H1 (cell line): Measurements from ENCODE around the gene TLL1. TPM values are rescaled to one million over a fixed set of nuclear protein-coding genes. Genes with fewer than 3 reads are reported as not detected.

Experiments used
- CTCF ChIA-PET: fragments of 300-600 bp; sonication (Branson Sonifier 250); formaldehyde crosslinking; loops from one replicate; lab custom pipeline; 2021; ENCODE audit not compliant: partially characterized antibody; lab: Charles Lee
- POLR2A ChIA-PET: fragments of 300-600 bp; sonication (Branson Sonifier 250); formaldehyde crosslinking; loops from one replicate; lab custom pipeline; 2021; ENCODE audit warnings: inconsistent platforms; ENCODE audit not compliant: partially characterized antibody; lab: Charles Lee
- DNase-seq, 2 experiments: peaks; one replicate each; pipeline versions ENCODE4 v3.0.0 to v3.0.0-alpha.2; 2010 to 2022; ENCODE audit warnings: low spot score in 2 of 2, low read depth in 1 of 2, mixed read lengths in 1 of 2
- FAIRE-seq: peaks from 2 replicates; lab custom pipeline; 2011; peaks lifted over from hg19 to GRCh38; lab: Jason Lieb, UNC
- H2AFZ ChIP-seq: 2 replicates; pipeline ENCODE4 v1.8.1; 2012; ENCODE audit warnings: low read length, inconsistent platforms
- H2AK5ac ChIP-seq: 2 replicates; pipeline ENCODE4 v1.6.1; 2013; ENCODE audit warnings: low read depth, low read length
- H2BK120ac ChIP-seq: replicated peaks from 2 replicates; pipeline ENCODE3; 2013; ENCODE audit warnings: low read depth, low read length, inconsistent platforms
- H2BK12ac ChIP-seq: 2 replicates; pipeline ENCODE4 v1.6.1; 2013; ENCODE audit warnings: low read depth, low read length
- H2BK15ac ChIP-seq: 2 replicates; pipeline ENCODE4 v1.6.1; 2013; ENCODE audit warnings: low read length
- H2BK20ac ChIP-seq: 2 replicates; pipeline ENCODE4 v1.6.1; 2013; ENCODE audit warnings: low read length
- H2BK5ac ChIP-seq: 2 replicates; pipeline ENCODE4 v1.6.1; 2013; ENCODE audit warnings: low read depth, low read length
- H3K14ac ChIP-seq: 2 replicates; pipeline ENCODE4 v1.6.1; 2013; ENCODE audit warnings: inconsistent platforms; ENCODE audit not compliant: insufficient read length
- H3K18ac ChIP-seq: 2 replicates; pipeline ENCODE4 v1.6.1; 2013; ENCODE audit warnings: low read length; ENCODE audit errors: extremely low read depth
- H3K23ac ChIP-seq: 2 replicates; pipeline ENCODE4 v1.6.1; 2013; ENCODE audit warnings: inconsistent platforms; ENCODE audit not compliant: insufficient read length
- H3K23me2 ChIP-seq: 2 replicates; pipeline ENCODE4 v1.6.1; 2013; ENCODE audit warnings: low read depth, low read length
- H3K27ac ChIP-seq: 2 replicates; pipeline ENCODE4 v1.6.1; 2011; ENCODE audit warnings: low read depth, low read length, inconsistent platforms
- H3K27me3 ChIP-seq, 4 experiments: replicated peaks in 1 of 4; 1 replicate in 1 of 4; 2 replicates in 3 of 4; pipeline versions ENCODE4 v1.6.1 to v1.8.1; 2011 to 2013; ENCODE audit warnings: low read length in 3 of 4, mild to moderate bottlenecking in 3 of 4, inconsistent platforms in 2 of 4, mixed read lengths in 2 of 4, moderate library complexity in 1 of 4; ENCODE audit not compliant: control insufficient read depth in 3 of 4, insufficient read depth in 3 of 4; ENCODE audit errors: extremely low read depth in 1 of 4
- H3K36me3 ChIP-seq, 4 experiments: 2 replicates each; pipeline versions ENCODE4 v1.6.1 to v1.8.1; 2011 to 2013; ENCODE audit warnings: mild to moderate bottlenecking in 4 of 4, low read length in 3 of 4, moderate library complexity in 2 of 4, control low read depth in 1 of 4, inconsistent platforms in 1 of 4; ENCODE audit not compliant: insufficient read depth in 4 of 4, control insufficient read depth in 2 of 4
- H3K4ac ChIP-seq: replicated peaks from 2 replicates; pipeline ENCODE3; 2013; ENCODE audit warnings: low read length, low read depth, mixed read lengths, inconsistent platforms; ENCODE audit not compliant: insufficient read length
- H3K4me1 ChIP-seq, 4 experiments: replicated peaks in 1 of 4; 1 replicate in 1 of 4; 2 replicates in 3 of 4; pipeline versions ENCODE4 v1.6.1 to v1.8.1; 2011 to 2013; ENCODE audit warnings: low read length in 3 of 4, inconsistent platforms in 2 of 4, mixed read lengths in 1 of 4; ENCODE audit not compliant: insufficient read depth in 4 of 4, control insufficient read depth in 3 of 4
- H3K4me2 ChIP-seq, 2 experiments: 2 replicates each; pipeline versions ENCODE4 v1.6.1 to v1.8.1; 2011 to 2013; ENCODE audit warnings: low read depth in 2 of 2, low read length in 2 of 2, control low read depth in 1 of 2, inconsistent platforms in 1 of 2, mild to moderate bottlenecking in 1 of 2; ENCODE audit not compliant: insufficient read depth in 1 of 2
- H3K4me3 ChIP-seq, 4 experiments: fragments of 200-600, 300-600 bp in 1 of 4; sonication (generic), shearing (Covaris generic), sonication (Bioruptor Twin) in 1 of 4; 2 replicates each; pipeline versions ENCODE4 v1.5.1 to v1.8.1; 2011 to 2016; ENCODE audit warnings: low read length in 4 of 4, low read depth in 3 of 4, control low read depth in 2 of 4, inconsistent platforms in 2 of 4, mild to moderate bottlenecking in 2 of 4, mixed read lengths in 1 of 4, moderate library complexity in 1 of 4; ENCODE audit not compliant: insufficient read depth in 2 of 4; ENCODE audit errors: extremely low read depth in 1 of 4
- H3K56ac ChIP-seq: replicated peaks from 2 replicates; pipeline ENCODE3; 2013; ENCODE audit warnings: low read depth, mild to moderate bottlenecking, mixed read lengths, low read length, inconsistent platforms; ENCODE audit not compliant: insufficient read length
- H3K79me1 ChIP-seq: 2 replicates; pipeline ENCODE4 v1.6.1; 2013; ENCODE audit warnings: low read depth, low read length, control low read depth
- H3K79me2 ChIP-seq, 2 experiments: 2 replicates each; pipeline versions ENCODE4 v1.6.1 to v1.8.1; 2012 to 2013; ENCODE audit warnings: low read length in 2 of 2, mild to moderate bottlenecking in 2 of 2, inconsistent platforms in 1 of 2; ENCODE audit not compliant: insufficient read depth in 2 of 2, control insufficient read depth in 1 of 2
- H3K9ac ChIP-seq, 4 experiments: replicated peaks in 1 of 4; 1 replicate in 1 of 4; 2 replicates in 3 of 4; pipeline versions ENCODE4 v1.6.1 to v1.8.1; 2011 to 2013; ENCODE audit warnings: low read depth in 3 of 4, low read length in 3 of 4, control low read depth in 2 of 4, mild to moderate bottlenecking in 2 of 4, moderate library complexity in 2 of 4, inconsistent platforms in 1 of 4; ENCODE audit errors: extremely low read depth in 1 of 4
- H3K9me3 ChIP-seq, 2 experiments: 2 replicates each; pipeline versions ENCODE4 v1.6.1 to v1.8.1; 2012 to 2013; ENCODE audit warnings: mild to moderate bottlenecking in 2 of 2, moderate library complexity in 2 of 2, control low read depth in 1 of 2, inconsistent platforms in 1 of 2, low read depth in 1 of 2, low read length in 1 of 2, mixed read lengths in 1 of 2; ENCODE audit not compliant: insufficient read depth in 2 of 2
- H4K20me1 ChIP-seq, 2 experiments: replicated peaks in 1 of 2; 2 replicates each; pipeline versions ENCODE3 to v1.8.1; 2011 to 2013; ENCODE audit warnings: inconsistent platforms in 2 of 2, low read length in 2 of 2, mild to moderate bottlenecking in 1 of 2; ENCODE audit not compliant: insufficient read depth in 2 of 2, control insufficient read depth in 1 of 2
- H4K5ac ChIP-seq: 2 replicates; pipeline ENCODE4 v1.6.1; 2013; ENCODE audit warnings: low read length, low read depth, mixed read lengths, inconsistent platforms; ENCODE audit not compliant: insufficient read length
- H4K8ac ChIP-seq: 2 replicates; pipeline ENCODE4 v1.8.0; 2013; ENCODE audit warnings: mild to moderate bottlenecking, moderate library complexity, low read length, inconsistent platforms; ENCODE audit not compliant: insufficient read depth; ENCODE audit errors: extremely low read depth
- H4K91ac ChIP-seq: replicated peaks from 2 replicates; pipeline ENCODE3; 2013; ENCODE audit warnings: low read length, mixed read lengths, inconsistent platforms; ENCODE audit not compliant: insufficient read length
- ASH2L ChIP-seq: fragments of 200-600, 300-600 bp; sonication (generic); IDR thresholded peaks from one replicate; pipeline ENCODE4 v1.7.1; 2017; ENCODE audit warnings: low read length
- CHD1 ChIP-seq: IDR thresholded peaks from 2 replicates; pipeline ENCODE4 v1.6.1; 2012; ENCODE audit warnings: low read depth, low read length, improper control_type of control experiment
- EZH2 ChIP-seq: fragments of 200-600 bp; sonication (generic); IDR thresholded peaks from 2 replicates; pipeline ENCODE4 v1.7.1; 2012; ENCODE audit warnings: low read depth, mild to moderate bottlenecking, moderate library complexity, low read length, inconsistent platforms; ENCODE audit not compliant: severe bottlenecking
- MAX ChIP-seq: IDR thresholded peaks from 2 replicates; pipeline ENCODE4 v1.6.1; 2012; ENCODE audit warnings: inconsistent platforms
- PHF8 ChIP-seq: fragments of 200-600 bp; sonication (generic); conservative IDR thresholded peaks from 2 replicates; pipeline ENCODE4 v1.7.1; 2012; ENCODE audit warnings: low read depth, mild to moderate bottlenecking, inconsistent platforms, low read length, moderate library complexity
- SP2 ChIP-seq: IDR thresholded peaks from 2 replicates; pipeline ENCODE4 v1.6.1; 2012; ENCODE audit warnings: mild to moderate bottlenecking, low read length, inconsistent platforms
- TCF12 ChIP-seq: IDR thresholded peaks from 2 replicates; pipeline ENCODE4 v1.6.1; 2011; ENCODE audit warnings: low read depth, mild to moderate bottlenecking, low read length
- WGBS, 2 experiments: shearing (Covaris generic) in 1 of 2; methylation state at CpG; one replicate each; pipeline versions ENCODE4 v1.1.6 to v1.1.7; 2013 to 2015; ENCODE audit warnings: low lambda C conversion rate in 2 of 2, mixed read lengths in 2 of 2, inconsistent platforms in 1 of 2, low coverage in 1 of 2, missing lambda C conversion rate in 1 of 2; ENCODE audit not compliant: insufficient replicate concordance in 2 of 2, insufficient coverage in 1 of 2, insufficient read length in 1 of 2; ENCODE audit errors: extremely low coverage in 1 of 2, missing lambda C conversion rate in 1 of 2; 5-methylcytosine and 5-hydroxymethylcytosine counted together
- polyA plus RNA-seq, 7 experiments: library from polyadenylated mRNA; depleted of rRNA in 3 of 7; stranded (reverse) in 5 of 7; unstranded in 2 of 7; fragments of >200 nt in 5 of 7; fragments of 200-250 nt in 2 of 7; gene quantifications; 1 replicate in 5 of 7; 2 replicates in 1 of 7; 4 replicates in 1 of 7; pipeline versions ENCODE4 v1.2.1 to v1.2.3, GENCODE V29; 2011 to 2013; ENCODE audit warnings: missing spikeins in 2 of 7, mixed read lengths in 2 of 7
- total RNA-seq: library from RNA; stranded (reverse); fragmentation: NEBNext Ultra II Directional; extraction: Animal tissue kit (Norgen Biotek cat#: 25700); gene quantifications from 2 replicates; pipeline ENCODE4 v1.2.1, GENCODE V29; 2021

Gene TLL1
- total and polyA plus RNA-seq, 2 of the 8 experiments (the other 6 are each of a cell fraction or from before 2014, with no cell fraction given) = 0.18 to 1.1 TPM

DNA sequence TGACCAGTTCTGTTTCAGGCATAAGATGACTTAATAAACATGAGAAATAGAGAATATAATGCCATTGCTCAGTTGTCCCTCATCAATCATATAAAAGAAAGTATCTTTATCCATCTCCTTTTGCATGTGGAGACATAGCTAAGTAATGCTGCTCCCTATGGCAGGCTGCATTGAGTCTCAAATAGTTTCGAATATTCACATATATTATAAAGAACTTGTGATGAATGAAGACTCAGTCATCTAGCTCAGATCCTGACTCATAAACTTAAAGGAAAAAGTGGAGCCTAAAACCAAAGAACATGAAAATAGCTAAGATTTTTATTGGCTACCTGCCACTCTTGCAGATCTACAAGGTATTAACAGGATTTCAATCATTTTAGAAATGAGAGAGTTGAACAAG lies 11.7 kb upstream of the TLL1 start:
- no peaks in the 10 kb centered on the region for H3K23me2 ChIP-seq
- H2AK5ac ChIP-seq = no peak overlapping the region
- no peak for FAIRE-seq
- H4K20me1 ChIP-seq = no peaks in the 10 kb centered on the region
- H2BK5ac ChIP-seq = no peak overlapping the region
- WGBS, 2 experiments = 88% methylated on average over 1 of the region's 1 CpG; no CpG with 5 or more reads in 1 of the 2 experiments
- no peak overlapping the region for H3K4me3 ChIP-seq
- CTCF ChIA-PET = interaction anchor here (1.3 kb wide), 1 partner anchor 12 kb away, joined by 3 read pairs; the partner anchor contains the start of gene TLL1
- H3K56ac ChIP-seq = no peak overlapping the region
- H3K18ac ChIP-seq = no peak overlapping the region
- no peak overlapping the region for H2AFZ ChIP-seq
- H4K5ac ChIP-seq = no peak overlapping the region
- no peak overlapping the region for H2BK20ac ChIP-seq
- no peak for TF ChIP-seq EZH2
- TF ChIP-seq SP2 = no peak
- TF ChIP-seq PHF8 = no peak
- no peak for TF ChIP-seq MAX
- TF ChIP-seq CHD1 = no peak
- no peak for TF ChIP-seq TCF12
- TF ChIP-seq ASH2L = no peak
- TF ChIP-seq, all 59 proteins: peak for 0
- POLR2A ChIA-PET = no interaction called here
- H3K36me3 ChIP-seq = no peaks in the 10 kb centered on the region
- H2BK12ac ChIP-seq = no peak overlapping the region
- H4K91ac ChIP-seq = no peak overlapping the region
- no peak overlapping the region for H3K9ac ChIP-seq
- H2BK120ac ChIP-seq = no peak overlapping the region
- H3K79me2 ChIP-seq = no peaks in the 10 kb centered on the region
- no peak overlapping the region for H3K27ac ChIP-seq
- no peak overlapping the region for H3K4me2 ChIP-seq
- H3K4ac ChIP-seq = no peak overlapping the region
- H3K14ac ChIP-seq = no peak overlapping the region
- H3K79me1 ChIP-seq = no peaks in the 10 kb centered on the region
- H2BK15ac ChIP-seq = no peak overlapping the region
- H3K4me1 ChIP-seq = no peaks in the 10 kb centered on the region; a peak in 1 of 7 replicates
- no peak overlapping the region for H4K8ac ChIP-seq
- H3K9me3 ChIP-seq = no peaks in the 10 kb centered on the region
- H3K27me3 ChIP-seq = no peaks in the 10 kb centered on the region
- no peak for DNase-seq
- no peak overlapping the region for H3K23ac ChIP-seq
